Mucosa of descending colon (tissue), 3 donors: ENCODE measurements around the gene KRTAP2-2. TPM values are rescaled to one million over a fixed set of nuclear protein-coding genes. Genes with fewer than 3 reads are reported as not detected.
"Not testable (repeated sequence)": the region's sequence is repeated elsewhere in the genome, so short reads cannot be mapped to it uniquely, and the experiment has no call there.

Source experiments
- ATAC-seq: fragments of 200-7000 bp; cut with Tn5 transposase; one replicate; pipeline ENCODE4 v1.9.1; 2020; ENCODE audit warnings: mild to moderate bottlenecking, moderate library complexity
- DNase-seq, 3 donors: peaks; one replicate each; pipeline ENCODE4 v3.0.0-alpha.2; 2020
- H3K36me3 ChIP-seq: fragments of 200-600 bp; one replicate; pipeline ENCODE4 v1.8.0; 2021; ENCODE audit warnings: low read depth, mild to moderate bottlenecking
- H3K4me1 ChIP-seq: fragments of 200-600 bp; one replicate; pipeline ENCODE4 v1.8.0; 2021; ENCODE audit warnings: low read depth, mild to moderate bottlenecking
- H3K4me3 ChIP-seq: fragments of 200-600 bp; one replicate; pipeline ENCODE4 v1.8.0; 2021; ENCODE audit warnings: mild to moderate bottlenecking
- H3K9me3 ChIP-seq: fragments of 200-600 bp; one replicate; pipeline ENCODE4 v1.8.0; 2021; ENCODE audit warnings: mild to moderate bottlenecking
- intact Hi-C, 2 donors: fragments of 100-400 bp; cut with DNase I in 1 of 2; cut with micrococcal nuclease in 1 of 2; formaldehyde crosslinking; loops; one replicate each; pipeline versions ENCODE4 v1.11.0 to v1.11.1; 2022; cut with DNase I, micrococcal nuclease
- total RNA-seq, 3 donors: library from RNA; stranded (reverse); fragmentation: NEBNext Ultra II Directional in 2 of 3; extraction: Animal tissue kit (Norgen Biotek cat#: 25700) in 2 of 3; gene quantifications; one replicate each; pipeline versions ENCODE4 v1.2.1 to v1.2.4, GENCODE V29; 2021 to 2023
- TF ChIP-seq, protein P1 (sequence below): fragments of 200-600 bp; IDR thresholded peaks from one replicate; pipeline ENCODE4 v1.8.0; 2022; ENCODE audit warnings: antibody characterized with exemption, mild to moderate bottlenecking
- donor health status: DM: no; HTN: no; CAD: no; lungs with moderate emphysema.
- donor health status: DM: no; HTN: no; CAD: no.
- donor health status: DM: no; HTN: yes; CAD: no.

The KRTAP2-2 gene
- total RNA-seq, 3 donors from 2014 or later = not detected

- Histone ChIP-seq H3K4me3 (no peak overlapping the region), H3K36me3 (no peaks in the 10 kb centered on the region), H3K4me1 (no peaks in the 10 kb centered on the region), H3K9me3 (no peaks in the 10 kb centered on the region)
- no peak for ATAC-seq
- TF ChIP-seq, protein P1, sequence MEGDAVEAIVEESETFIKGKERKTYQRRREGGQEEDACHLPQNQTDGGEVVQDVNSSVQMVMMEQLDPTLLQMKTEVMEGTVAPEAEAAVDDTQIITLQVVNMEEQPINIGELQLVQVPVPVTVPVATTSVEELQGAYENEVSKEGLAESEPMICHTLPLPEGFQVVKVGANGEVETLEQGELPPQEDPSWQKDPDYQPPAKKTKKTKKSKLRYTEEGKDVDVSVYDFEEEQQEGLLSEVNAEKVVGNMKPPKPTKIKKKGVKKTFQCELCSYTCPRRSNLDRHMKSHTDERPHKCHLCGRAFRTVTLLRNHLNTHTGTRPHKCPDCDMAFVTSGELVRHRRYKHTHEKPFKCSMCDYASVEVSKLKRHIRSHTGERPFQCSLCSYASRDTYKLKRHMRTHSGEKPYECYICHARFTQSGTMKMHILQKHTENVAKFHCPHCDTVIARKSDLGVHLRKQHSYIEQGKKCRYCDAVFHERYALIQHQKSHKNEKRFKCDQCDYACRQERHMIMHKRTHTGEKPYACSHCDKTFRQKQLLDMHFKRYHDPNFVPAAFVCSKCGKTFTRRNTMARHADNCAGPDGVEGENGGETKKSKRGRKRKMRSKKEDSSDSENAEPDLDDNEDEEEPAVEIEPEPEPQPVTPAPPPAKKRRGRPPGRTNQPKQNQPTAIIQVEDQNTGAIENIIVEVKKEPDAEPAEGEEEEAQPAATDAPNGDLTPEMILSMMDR = no peak
- no peak for DNase-seq
- intact Hi-C loops = no loop called here
These were observed 2.5 kb upstream of the KRTAP2-2 start for GRCh38 chr17:41057547-41057946.

DNA sequence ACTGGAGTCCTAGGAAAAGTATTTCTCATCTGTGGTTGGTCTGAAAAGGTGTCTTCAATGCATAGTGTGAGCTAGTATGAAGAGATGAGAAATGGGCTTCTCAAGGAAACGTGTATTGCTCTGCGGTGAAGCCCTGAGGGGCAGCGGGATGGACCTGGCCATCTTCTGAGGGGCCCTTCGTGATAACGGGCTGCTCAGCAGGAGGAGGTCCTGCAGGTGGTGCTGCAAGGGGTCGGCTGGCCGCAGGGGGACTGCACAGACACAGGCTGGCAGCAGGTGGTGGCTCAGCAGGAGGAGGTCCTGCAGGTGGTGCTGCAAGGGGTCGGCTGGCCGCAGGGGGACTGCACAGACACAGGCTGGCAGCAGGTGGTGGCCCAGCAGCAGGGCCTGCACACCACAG lies 474 bp downstream of the KRTAP2-2 start:
- ATAC-seq, DNase-seq, intact Hi-C loops, H3K9me3 ChIP-seq, H3K36me3 ChIP-seq, H3K4me1 ChIP-seq, H3K4me3 ChIP-seq: not testable (repeated sequence)

DNA sequence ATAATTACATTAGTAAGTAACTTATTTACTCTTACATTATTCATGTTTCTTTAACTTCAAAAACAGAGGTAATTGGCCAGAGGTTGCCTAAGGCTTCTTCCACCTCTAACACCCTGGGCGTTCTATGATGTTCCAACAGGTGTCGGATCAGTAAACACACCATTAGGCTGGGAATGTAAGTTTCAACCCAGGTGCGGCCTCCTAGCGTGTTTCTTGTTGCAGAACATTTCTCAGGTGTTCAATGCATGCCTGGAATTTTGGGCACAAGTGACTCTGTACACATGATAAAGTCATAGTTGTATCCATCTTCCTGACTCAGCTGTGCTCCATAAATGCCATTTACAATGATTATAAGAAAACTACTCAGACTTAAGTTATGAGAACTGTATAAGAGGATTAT lies 1.0 kb downstream of the KRTAP2-2 start:
- H3K36me3 ChIP-seq = no peaks in the 10 kb centered on the region
- DNase-seq (no peak), ATAC-seq (no peak)
- H3K9me3 ChIP-seq = no peaks in the 10 kb centered on the region
- intact Hi-C loops = no loop called here
- no peak overlapping the region for H3K4me3 ChIP-seq
- TF ChIP-seq, protein P1 = no peak
- H3K4me1 ChIP-seq = no peaks in the 10 kb centered on the region

DNA sequence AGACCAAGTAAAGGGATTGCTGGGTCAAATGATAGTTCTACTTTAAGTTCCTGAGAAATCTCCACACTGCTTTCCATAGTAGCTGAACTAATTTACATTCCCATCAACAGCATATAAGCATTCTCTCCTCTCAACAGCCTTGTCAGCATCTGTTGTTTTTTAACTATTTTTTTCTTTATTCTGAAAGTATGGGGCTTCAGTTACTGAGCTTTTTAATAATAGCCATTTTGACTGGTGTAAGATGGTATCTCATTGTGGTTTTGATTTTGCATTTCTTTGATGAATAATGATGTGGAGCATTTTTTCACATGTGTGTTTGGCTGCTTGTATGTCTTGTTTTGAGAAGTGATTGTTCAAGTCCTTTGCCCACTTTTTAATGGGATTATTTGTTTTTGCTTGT lies 2.5 kb downstream of the KRTAP2-2 start:
- no peaks in the 10 kb centered on the region for H3K36me3 ChIP-seq
- no peaks in the 10 kb centered on the region for H3K9me3 ChIP-seq
- no peak overlapping the region for H3K4me3 ChIP-seq
- intact Hi-C loops = no loop called here
- no peak for DNase-seq
- TF ChIP-seq, protein P1 = no peak
- H3K4me1 ChIP-seq = no peaks in the 10 kb centered on the region
- ATAC-seq = no peak

DNA sequence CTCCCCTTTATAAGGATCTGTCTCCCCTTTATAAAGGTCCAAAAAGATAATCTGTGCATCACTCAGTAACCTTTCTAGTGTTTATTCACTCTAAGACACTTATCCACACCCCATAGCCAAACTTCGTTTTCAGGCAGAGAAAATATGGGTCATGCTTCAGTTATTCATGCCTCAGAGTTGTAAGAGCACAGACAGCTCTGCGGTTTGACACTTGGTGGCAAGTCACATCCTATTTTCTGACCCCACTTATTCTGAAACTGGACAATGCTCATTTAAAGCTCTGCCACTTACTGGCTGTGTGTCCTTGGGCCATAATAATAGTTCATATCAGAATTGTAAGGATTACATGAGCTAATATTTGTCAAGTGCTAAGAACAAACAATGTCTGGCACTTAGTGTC lies 5.9 kb downstream of the KRTAP2-2 start:
- intact Hi-C loops = no loop called here
- no peak for DNase-seq
- Histone ChIP-seq H3K36me3 (no peaks in the 10 kb centered on the region), H3K4me3 (no peak overlapping the region), H3K9me3 (no peaks in the 10 kb centered on the region), H3K4me1 (no peaks in the 10 kb centered on the region)
- ATAC-seq = no peak
- TF ChIP-seq, protein P1 = no peak

- H3K4me3 ChIP-seq = no peak overlapping the region
- TF ChIP-seq, protein P1 = no peak
- no peaks in the 10 kb centered on the region for H3K9me3 ChIP-seq
- no peak for DNase-seq
- no peaks in the 10 kb centered on the region for H3K36me3 ChIP-seq
- ATAC-seq = no peak
- no peaks in the 10 kb centered on the region for H3K4me1 ChIP-seq
- intact Hi-C loops = no loop called here
These were observed 6.6 kb downstream of the KRTAP2-2 start for GRCh38 chr17:41048441-41048840.

DNA sequence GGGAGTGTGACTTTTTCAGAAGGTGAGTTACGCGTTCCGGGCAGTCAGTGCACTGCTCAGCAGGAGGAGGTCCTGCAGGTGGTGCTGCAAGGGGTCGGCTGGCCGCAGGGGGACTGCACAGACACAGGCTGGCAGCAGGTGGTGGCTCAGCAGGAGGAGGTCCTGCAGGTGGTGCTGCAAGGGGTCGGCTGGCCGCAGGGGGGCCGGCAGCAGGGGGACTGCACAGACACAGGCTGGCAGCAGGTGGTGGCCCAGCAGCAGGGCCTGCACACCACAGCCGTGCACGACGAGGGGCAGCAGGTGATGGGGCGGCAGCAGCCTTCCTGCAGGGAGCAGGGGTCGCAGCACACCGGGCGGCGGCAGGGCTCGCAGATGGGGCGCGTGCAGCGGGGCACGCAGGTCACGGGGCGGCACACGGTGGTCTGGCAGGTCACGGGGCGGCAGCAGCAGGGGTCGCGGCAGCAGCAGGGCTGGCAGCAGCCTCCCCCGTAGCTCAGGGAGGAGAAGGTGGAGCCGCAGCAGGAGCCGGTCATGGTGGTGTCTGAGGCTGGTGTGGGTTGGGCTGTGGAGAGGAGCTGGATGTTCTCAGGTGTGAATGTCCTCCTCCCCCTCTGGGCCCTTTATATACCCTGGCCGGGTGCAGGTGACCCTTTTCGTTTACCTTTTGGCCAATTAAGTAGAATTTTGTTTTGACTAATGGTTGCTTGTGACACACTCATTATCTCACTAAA lies 8.1 kb downstream of the KRTAP2-2 start, which contains the start of gene KRTAP2-1:
TSS of gene KRTAP2-1 (minus strand) at position 582 of the 731 bp plus-strand sequence. CDS start at position 533, 49 bp downstream.
- H3K4me3 ChIP-seq, H3K9me3 ChIP-seq, DNase-seq, H3K4me1 ChIP-seq, ATAC-seq, intact Hi-C loops, H3K36me3 ChIP-seq: not testable (repeated sequence)
